Mammary epithelial cell (primary cell): ENCODE measurements around the gene C19orf12.

ENCODE experiments used
- CTCF ChIP-seq, 2 donors: IDR thresholded peaks in 1 of 2; conservative IDR thresholded peaks in 1 of 2; 2 replicates each; pipeline ENCODE4 v1.5.1; 2011 to 2012; ENCODE audit warnings: inconsistent platforms in 2 of 2, low read length in 2 of 2, mild to moderate bottlenecking in 2 of 2, control low read depth in 1 of 2, low read depth in 1 of 2; ENCODE audit not compliant: insufficient read depth in 1 of 2; ENCODE audit errors: extremely low read depth in 1 of 2
- EZH2 ChIP-seq: IDR thresholded peaks from 2 replicates; pipeline ENCODE4 v1.6.1; 2012; ENCODE audit warnings: low read length, inconsistent platforms, borderline replicate concordance

GRCh38 chr19:29675120-29675649 is 39.9 kb downstream of the C19orf12 start:
- TF ChIP-seq CTCF (conservative IDR thresholded peaks at IDR 0.05 in 1 of 2, IDR thresholded peaks at IDR 0.05 in 1 of 2; ENCODE audit: extremely low read depth in 1 of 2, insufficient read depth in 1 of 2, low read depth in 1 of 2, low read length in 2 of 2), result no peak
- no peak for TF ChIP-seq EZH2
